Coronary artery (tissue), 2 donors: ENCODE data around the gene KCNMA1.
A peak's percentile ranks its signal among the peaks of the same experiment; 100 is the strongest.

ENCODE experiments used
- DNase-seq: peaks from one replicate; pipeline ENCODE4 v3.0.0-alpha.2; 2017; ENCODE audit warnings: low spot score
- H3K27ac ChIP-seq, 2 donors: fragments of 200-600 bp; sonication (generic); one replicate each; pipeline ENCODE4 v1.5.1; 2016 to 2019
- H3K4me3 ChIP-seq: fragments of 200-600 bp; sonication (generic); 2 replicates; pipeline ENCODE4 v1.5.1; 2016; ENCODE audit warnings: mild to moderate bottlenecking, moderate library complexity
- CTCF ChIP-seq: fragments of 200-600 bp; sonication (generic); IDR thresholded peaks from one replicate; pipeline ENCODE4 v1.5.1; 2019; ENCODE audit warnings: antibody characterized with exemption

Gene KCNMA1

GRCh38 chr10:77518241-77518909, 119.2 kb downstream of the KCNMA1 start:
- no peak for TF ChIP-seq CTCF
- DNase-seq = no peak
- H3K27ac ChIP-seq = no peak overlapping the region
- H3K4me3 ChIP-seq = no peak overlapping the region

- Histone ChIP-seq H3K27ac (no peak overlapping the region), H3K4me3 (no peak overlapping the region)
- DNase-seq = no peak
- no peak for TF ChIP-seq CTCF
Measured at GRCh38 chr10:77516575-77516974, 121.0 kb downstream of the KCNMA1 start.

GRCh38 chr10:77514870-77515269, 122.7 kb downstream of the KCNMA1 start:
- Histone ChIP-seq H3K27ac (peak overlapping the region in 1 of 2 donors; percentile 86), H3K4me3 (no peak overlapping the region)
- DNase-seq = no peak
- no peak for TF ChIP-seq CTCF

- TF ChIP-seq CTCF = no peak
- DNase-seq = peak; percentile 89
- peak overlapping the region; percentile 48 to 86 for H3K27ac ChIP-seq
- H3K4me3 ChIP-seq = no peak overlapping the region
Measured at GRCh38 chr10:77513781-77514331, 123.8 kb downstream of the KCNMA1 start.

GRCh38 chr10:77513220-77513619, 124.4 kb downstream of the KCNMA1 start:
- TF ChIP-seq CTCF = no peak
- H3K4me3 ChIP-seq = no peak overlapping the region
- peak overlapping the region; percentile 5 to 86 for H3K27ac ChIP-seq
- no peak for DNase-seq

GRCh38 chr10:77512219-77512578, 125.4 kb downstream of the KCNMA1 start:
- no peak for DNase-seq
- no peak for TF ChIP-seq CTCF
- Histone ChIP-seq H3K27ac (no peak overlapping the region), H3K4me3 (no peak overlapping the region)

- no peak overlapping the region for H3K27ac ChIP-seq
- no peak for TF ChIP-seq CTCF
- H3K4me3 ChIP-seq = no peak overlapping the region
- DNase-seq = no peak
Measured at GRCh38 chr10:77511498-77512218, 126.0 kb downstream of the KCNMA1 start.
